SHP77 (cell line): ENCODE results near the gene GSTO2.

Source experiments
- DNase-seq, 2 experiments: peaks; one replicate each; lab custom pipeline; 2025; lab: John Stamatoyannopoulos, UW

The GSTO2 gene

DNA sequence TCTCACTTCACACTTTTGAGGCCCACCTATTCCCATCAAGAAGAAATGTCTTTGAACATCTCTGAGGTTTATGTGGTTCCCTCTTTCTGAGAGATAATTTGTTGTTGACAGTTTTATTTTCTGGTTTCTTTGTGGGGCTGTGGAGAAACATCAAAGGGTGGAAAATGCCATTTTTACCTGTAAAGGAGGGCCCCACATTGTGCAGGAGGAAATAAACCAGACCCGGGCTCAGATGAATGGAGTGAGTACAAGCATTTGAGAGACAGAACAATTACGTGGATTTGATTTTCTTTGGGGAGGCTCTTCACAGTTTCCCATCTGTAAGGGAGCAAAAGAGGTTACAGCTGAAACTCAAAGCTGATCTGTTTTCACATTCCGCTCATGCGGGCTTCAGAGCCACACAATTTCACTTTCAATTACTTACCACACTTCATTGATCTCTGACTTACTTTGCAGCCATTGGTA, 39.5 kb downstream of the GSTO2 start:
- DNase-seq: no peak

DNA sequence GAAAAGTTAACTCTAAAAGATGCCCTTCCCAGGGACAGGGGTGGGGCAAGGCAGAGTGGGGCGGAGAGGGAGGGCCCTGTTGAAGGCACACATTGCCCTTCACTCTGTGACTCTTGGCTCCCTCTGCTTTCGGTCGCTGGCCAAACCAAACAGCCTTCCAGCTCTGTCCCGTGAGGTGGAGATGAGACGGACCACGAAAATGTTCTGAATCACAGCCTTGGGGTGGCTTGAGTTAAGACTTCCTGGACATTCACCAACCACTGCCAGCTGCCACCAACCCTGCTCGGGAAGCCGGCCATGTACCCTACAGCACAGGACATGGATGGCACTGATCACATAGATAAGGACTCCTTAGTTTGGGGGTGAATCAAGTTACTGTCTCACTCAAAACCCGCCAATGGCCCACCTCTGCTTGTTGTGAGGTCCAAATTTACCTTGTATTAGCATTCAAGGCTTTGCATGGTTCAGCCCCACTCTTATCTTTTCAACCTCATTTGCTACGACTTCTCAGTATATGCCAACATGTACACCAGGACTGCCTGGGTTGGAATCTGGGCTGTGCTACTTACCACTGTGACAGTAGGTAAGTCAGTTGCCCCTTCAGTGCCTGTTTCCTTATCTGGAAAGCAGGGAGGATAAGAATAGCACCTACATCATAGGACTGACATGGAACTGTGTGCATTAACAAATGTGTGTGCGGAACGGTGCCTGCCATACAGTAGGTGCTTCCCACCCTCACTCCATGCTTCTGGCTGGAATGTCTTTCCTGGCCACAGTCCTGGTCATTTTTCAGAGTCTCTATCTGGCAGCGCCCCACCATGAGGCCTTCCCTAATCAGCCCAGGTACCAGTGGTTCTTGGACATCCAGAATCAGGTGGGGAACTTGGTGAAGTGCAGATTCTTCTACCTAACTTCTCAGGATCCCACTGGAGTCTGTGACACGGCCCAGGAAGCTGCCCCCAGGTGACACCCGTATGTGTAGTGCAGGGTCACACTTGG, 41.3 kb downstream of the GSTO2 start:
- DNase-seq: no peak

- no peak for DNase-seq
These were observed 42.3 kb downstream of the GSTO2 start for GRCh38 chr10:104311184-104311720.

DNA sequence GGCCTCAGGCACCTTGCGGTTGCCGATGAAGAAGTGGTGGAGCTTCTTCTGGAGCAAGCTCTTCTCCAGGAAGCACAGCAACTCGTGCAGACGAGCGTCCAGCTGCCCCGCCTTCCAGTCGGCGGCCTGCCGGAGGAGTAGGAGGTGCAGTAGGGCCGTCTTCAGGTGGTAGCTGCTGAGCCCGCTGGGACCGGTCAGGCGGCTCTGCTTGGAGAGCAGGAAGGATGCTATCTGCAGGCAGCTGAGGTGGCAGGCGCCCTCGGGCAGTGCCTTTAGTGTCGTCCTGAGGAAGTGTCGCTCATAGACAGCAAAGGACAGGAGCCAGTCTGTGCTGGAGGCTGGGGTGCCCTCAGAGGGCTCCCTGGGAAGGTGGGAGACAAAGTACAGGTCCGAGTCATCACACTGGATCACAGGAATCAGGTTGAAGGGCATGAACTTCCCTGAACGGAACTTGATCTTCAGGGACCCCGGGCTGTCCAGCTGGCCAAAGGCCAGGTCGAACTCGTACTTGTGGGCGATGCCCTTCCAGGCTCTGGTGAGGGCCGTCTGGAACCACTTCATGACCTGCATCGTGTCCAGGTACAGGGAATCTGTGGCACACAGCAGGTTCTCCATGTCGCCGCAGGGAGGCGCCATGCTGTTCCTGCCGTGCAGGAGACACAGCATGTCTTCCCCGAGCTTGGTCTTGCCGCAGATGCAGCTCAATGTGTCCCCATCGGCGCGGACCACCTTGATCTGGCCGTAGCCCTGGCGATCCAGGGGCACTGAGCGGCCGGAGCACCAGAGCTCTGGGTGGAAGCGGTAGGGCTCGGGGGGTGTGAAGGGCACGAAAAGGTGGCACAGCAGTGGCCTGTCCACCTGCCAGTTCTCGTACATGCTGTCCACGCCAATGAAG, 45.9 kb downstream of the GSTO2 start:
- DNase-seq: no peak

DNA sequence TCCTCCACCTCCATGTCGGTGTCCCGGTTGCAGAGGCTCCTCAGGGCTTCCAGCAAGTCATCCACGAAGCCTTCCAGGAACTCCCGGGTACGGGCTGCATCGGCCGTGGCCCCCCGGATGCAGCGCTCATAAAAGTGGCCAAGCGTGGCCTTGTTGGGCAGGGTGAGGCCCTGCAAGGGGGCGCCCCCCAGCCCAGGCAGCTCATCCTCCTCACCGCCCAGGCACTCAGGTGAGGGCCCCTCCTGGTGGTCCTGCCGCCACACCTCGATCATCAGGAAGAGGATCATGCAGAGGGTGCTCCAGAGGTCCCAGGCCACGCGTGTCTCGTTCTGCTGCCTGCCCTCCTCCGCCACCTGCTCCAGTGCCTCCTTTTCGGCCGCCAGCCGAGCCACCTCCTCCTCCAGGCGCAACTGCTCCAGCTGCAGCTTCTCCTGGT, 46.5 kb downstream of the GSTO2 start:
- DNase-seq: no peak

- DNase-seq: no peak
These were observed 47.5 kb downstream of the GSTO2 start for GRCh38 chr10:104316321-104317099.

- DNase-seq: no peak
These were observed 48.3 kb downstream of the GSTO2 start for GRCh38 chr10:104317269-104317710.

- DNase-seq: no peak
These were observed 48.8 kb downstream of the GSTO2 start for GRCh38 chr10:104317726-104318299.

DNA sequence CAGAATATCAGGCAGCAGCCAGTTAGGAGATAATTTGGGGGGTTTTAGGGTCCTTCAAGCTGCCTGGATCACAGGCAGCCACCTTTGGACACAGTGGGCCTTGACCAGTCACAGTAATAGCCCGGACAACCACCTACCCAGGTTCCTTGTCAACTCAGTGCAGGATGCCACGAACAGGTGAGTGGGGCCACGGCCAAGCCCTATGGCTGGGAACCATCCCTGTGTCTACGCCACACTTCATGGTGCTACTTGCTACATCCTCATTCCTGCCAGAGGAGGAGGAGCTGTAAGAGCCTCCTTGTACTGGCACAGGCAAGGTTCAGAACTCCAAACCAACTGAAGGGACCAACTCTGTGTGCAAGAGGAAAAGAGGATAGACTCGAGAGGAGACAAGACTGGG, 49.3 kb downstream of the GSTO2 start:
- no peak for DNase-seq

DNA sequence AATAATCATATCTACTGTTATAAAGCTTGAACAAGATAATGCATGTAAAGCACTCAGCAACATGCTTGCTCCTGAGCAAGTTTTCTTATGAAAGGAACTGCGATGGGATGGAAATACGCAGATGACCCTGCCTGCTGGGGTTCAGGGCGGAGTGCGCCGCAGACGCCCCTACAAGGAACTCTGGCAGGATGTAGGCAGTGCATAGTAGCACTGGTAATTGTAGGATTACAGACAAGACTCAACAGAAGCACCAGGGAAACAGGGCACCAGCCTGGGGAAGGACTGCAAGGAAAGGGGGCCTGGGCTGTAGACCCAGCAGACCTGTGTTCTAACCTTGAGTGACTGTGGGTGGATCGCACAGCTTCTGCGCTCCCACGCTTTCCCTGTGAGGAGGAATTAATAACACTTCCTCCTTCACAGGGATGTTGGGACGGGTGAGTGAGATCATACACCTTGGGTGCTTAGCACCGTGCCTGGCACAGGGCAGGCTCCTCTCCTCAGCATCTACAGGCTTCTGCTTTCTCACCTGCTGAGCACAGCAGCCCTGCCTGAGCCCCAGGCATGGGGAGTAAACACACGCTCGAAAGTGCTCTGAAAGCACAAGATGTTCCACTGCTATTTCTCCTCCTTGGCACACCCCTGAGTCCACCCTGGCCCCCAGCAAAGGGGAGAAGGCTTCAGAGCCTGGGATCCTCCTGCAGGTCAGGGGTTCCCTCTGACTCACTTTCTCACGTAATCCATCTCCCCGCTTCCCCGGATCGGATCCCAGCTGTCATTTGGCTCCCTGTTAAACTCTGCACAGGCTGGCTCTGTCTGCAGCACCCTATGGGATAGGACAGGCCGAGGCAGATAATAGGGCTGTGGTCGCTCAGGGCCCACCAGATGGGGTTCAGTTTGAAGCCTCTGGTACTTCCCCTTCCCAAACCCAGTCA, 50.1 kb downstream of the GSTO2 start:
- DNase-seq: no peak

GRCh38 chr10:104321226-104321625, 52.2 kb downstream of the GSTO2 start:
- DNase-seq: no peak

DNA sequence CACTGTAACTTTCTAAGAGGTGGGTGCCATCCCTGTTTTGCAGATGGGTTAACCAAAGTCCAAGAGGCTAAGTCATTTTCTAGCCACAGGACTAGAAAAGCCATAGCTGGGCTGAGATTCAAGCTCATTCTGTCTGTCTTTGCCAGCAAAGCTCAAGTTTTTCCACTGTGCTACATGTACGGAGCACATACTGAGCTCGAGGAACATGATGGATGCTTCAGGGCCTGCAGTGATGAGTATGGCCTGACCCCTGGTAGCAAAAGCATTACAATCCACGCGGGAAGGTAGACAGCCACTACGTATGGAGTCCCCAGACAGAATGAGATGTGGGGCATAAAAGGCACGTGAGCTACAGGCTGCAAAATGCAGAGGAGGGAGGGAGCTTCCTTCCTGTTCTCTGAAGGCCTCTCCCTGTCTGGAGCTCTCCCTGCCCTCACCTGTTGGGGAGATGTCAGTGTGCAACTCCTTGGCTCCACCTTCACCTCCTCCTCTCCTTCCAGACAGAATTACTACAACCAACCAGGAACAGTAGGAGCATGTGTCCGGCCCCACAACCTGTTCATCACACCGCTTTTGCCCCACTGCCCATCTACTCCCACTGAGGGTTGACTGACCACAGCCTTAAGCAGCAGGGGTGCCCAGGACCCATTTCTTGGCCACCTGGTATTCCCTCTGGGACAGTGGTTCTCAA, 52.9 kb downstream of the GSTO2 start:
- DNase-seq: no peak

DNA sequence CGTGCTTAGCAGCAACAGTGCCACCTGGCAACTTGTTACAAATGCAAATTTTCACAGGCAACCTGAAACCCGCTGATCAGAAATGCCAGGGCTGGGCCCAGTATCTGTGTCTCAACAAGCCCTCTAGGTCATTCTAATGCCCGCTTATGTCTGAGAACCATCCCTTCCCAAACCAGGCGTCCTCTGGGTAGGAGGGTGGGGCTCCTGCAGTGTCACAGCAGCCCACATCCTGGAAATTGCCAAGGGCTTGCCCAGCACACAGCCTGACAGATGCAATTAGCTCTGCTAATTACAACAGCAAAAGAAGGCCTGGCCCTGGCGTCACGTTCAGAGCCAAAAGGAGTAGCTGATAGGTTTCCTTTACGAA, 53.4 kb downstream of the GSTO2 start:
- no peak for DNase-seq

DNA sequence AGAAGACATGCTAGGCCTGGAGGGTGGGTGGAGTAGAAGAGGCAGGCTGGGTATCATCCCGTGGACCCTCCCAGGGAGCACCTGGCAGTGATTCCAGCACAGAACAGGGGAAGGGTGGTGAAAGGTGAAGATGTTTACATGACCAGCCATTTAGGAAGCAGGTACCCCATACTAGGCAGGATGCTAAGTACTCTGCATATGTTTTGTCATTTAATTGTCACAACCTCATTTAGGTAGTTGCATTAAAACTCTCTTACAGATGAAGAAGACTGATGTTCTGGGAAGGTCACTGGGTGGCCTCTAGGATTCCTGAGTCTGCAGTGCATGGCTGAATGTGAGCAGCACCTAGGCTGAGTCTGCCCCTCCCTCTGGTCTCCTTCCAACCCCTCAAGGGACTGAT, 54.1 kb downstream of the GSTO2 start:
- DNase-seq: no peak

- no peak for DNase-seq
These were observed 54.8 kb downstream of the GSTO2 start for GRCh38 chr10:104323760-104324201.

DNA sequence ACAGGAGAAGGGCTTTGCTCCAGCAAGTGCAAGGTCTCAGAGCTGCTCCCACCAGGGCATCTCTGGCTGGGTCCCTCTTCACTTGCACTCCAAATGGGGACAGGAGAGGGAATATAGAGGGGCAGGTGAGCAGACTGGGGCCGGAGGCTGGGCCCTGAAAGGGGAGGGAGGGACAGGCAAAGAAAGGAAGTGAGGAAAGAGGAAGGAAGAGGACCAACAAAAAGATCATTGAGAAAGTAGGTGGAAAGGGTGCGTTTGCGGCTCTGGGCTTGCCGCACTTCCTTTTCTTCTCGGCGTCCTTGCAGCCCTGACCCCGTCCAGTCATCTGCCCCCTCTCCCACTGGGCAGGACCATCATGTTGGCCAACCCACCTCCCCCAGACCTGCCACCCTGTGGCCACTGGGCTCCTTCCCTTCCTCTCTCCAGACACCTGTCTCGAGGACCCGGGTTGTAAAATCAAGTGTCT, 55.3 kb downstream of the GSTO2 start:
- no peak for DNase-seq

GRCh38 chr10:104324931-104325330, 55.9 kb downstream of the GSTO2 start:
- DNase-seq: no peak

- DNase-seq: no peak
These were observed 56.8 kb downstream of the GSTO2 start for GRCh38 chr10:104325436-104326435.
